Neuronal stem cell (in vitro differentiated cells): ENCODE results near the gene BUD23.

Experiments used
- DNase-seq: peaks from one replicate; pipeline ENCODE4 v3.0.0-alpha.2; 2013; ENCODE audit warnings: low spot score
- H2AFZ ChIP-seq: one replicate; pipeline ENCODE4 v1.6.1; 2013; ENCODE audit warnings: mild to moderate bottlenecking, low read length, inconsistent platforms
- H2AK5ac ChIP-seq: 2 replicates; pipeline ENCODE4 v1.6.1; 2013; ENCODE audit warnings: low read depth, mild to moderate bottlenecking, inconsistent platforms, low read length, moderate library complexity, mixed read lengths
- H2BK120ac ChIP-seq: 2 replicates; pipeline ENCODE4 v1.6.1; 2013; ENCODE audit warnings: low read depth, mild to moderate bottlenecking, inconsistent platforms, low read length, moderate library complexity, mixed read lengths
- H2BK12ac ChIP-seq: one replicate; pipeline ENCODE4 v1.6.1; 2013; ENCODE audit warnings: low read length, inconsistent platforms
- H2BK15ac ChIP-seq: 2 replicates; pipeline ENCODE4 v1.6.1; 2013; ENCODE audit warnings: mild to moderate bottlenecking, low read length, inconsistent platforms, mixed read lengths
- H2BK5ac ChIP-seq: one replicate; pipeline ENCODE4 v1.6.1; 2013; ENCODE audit warnings: inconsistent platforms, mild to moderate bottlenecking, low read length, moderate library complexity
- H3K14ac ChIP-seq: one replicate; pipeline ENCODE4 v1.6.1; 2013; ENCODE audit warnings: low read length, inconsistent platforms
- H3K18ac ChIP-seq: 2 replicates; pipeline ENCODE4 v1.6.1; 2013; ENCODE audit warnings: low read length, inconsistent platforms
- H3K23ac ChIP-seq: 2 replicates; pipeline ENCODE4 v1.6.1; 2013; ENCODE audit warnings: low read depth, mild to moderate bottlenecking, mixed read lengths, low read length, inconsistent platforms; ENCODE audit not compliant: poor library complexity
- H3K27ac ChIP-seq: replicated peaks from 3 replicates; pipeline ENCODE4 v1.5.1; 2013; ENCODE audit warnings: low read length, inconsistent platforms
- H3K27me3 ChIP-seq, 3 experiments: 2 replicates each; pipeline ENCODE4 v1.6.1; 2013; ENCODE audit warnings: low read length in 3 of 3, mild to moderate bottlenecking in 2 of 3, inconsistent platforms in 1 of 3, low read depth in 1 of 3, mixed read lengths in 1 of 3, moderate library complexity in 1 of 3; ENCODE audit not compliant: control insufficient read depth in 3 of 3, insufficient read depth in 3 of 3
- H3K36me3 ChIP-seq, 2 donors: replicated peaks in 1 of 2; 2 replicates each; pipeline ENCODE4 v1.6.1; 2013; ENCODE audit warnings: low read length in 2 of 2; ENCODE audit not compliant: control insufficient read depth in 2 of 2, insufficient read depth in 2 of 2
- H3K4ac ChIP-seq: 2 replicates; pipeline ENCODE4 v1.6.1; 2013; ENCODE audit warnings: inconsistent platforms, mild to moderate bottlenecking, low read length, moderate library complexity
- H3K4me1 ChIP-seq, 2 donors: 1 replicate in 1 of 2; 2 replicates in 1 of 2; pipeline ENCODE4 v1.6.1; 2013; ENCODE audit warnings: low read length in 2 of 2, low read depth in 1 of 2; ENCODE audit not compliant: control insufficient read depth in 2 of 2, insufficient read depth in 1 of 2
- H3K4me2 ChIP-seq: one replicate; pipeline ENCODE4 v1.6.1; 2013; ENCODE audit warnings: mild to moderate bottlenecking, low read length, inconsistent platforms; ENCODE audit not compliant: insufficient read depth, poor library complexity, severe bottlenecking
- H3K4me3 ChIP-seq, 2 donors: 2 replicates each; pipeline ENCODE4 v1.5.1; 2013; ENCODE audit warnings: low read length in 2 of 2, mild to moderate bottlenecking in 2 of 2, inconsistent platforms in 1 of 2, moderate library complexity in 1 of 2
- H3K79me1 ChIP-seq: one replicate; pipeline ENCODE4 v1.6.1; 2013; ENCODE audit warnings: low read depth, mild to moderate bottlenecking, inconsistent platforms, low read length, moderate library complexity
- H3K9ac ChIP-seq: one replicate; pipeline ENCODE4 v1.6.1; 2013; ENCODE audit warnings: mild to moderate bottlenecking, low read depth, low read length, inconsistent platforms; ENCODE audit not compliant: poor library complexity
- H3K9me3 ChIP-seq, 2 donors: replicated peaks in 1 of 2; 2 replicates each; pipeline versions ENCODE3 to v1.6.1; 2013; ENCODE audit warnings: low read length in 2 of 2, mild to moderate bottlenecking in 2 of 2, inconsistent platforms in 1 of 2, low read depth in 1 of 2, mixed read lengths in 1 of 2, moderate library complexity in 1 of 2; ENCODE audit not compliant: control insufficient read depth in 2 of 2, insufficient read depth in 1 of 2
- H4K8ac ChIP-seq: one replicate; pipeline ENCODE4 v1.6.1; 2013; ENCODE audit warnings: low read depth, mild to moderate bottlenecking, inconsistent platforms, low read length, moderate library complexity
- H4K91ac ChIP-seq: one replicate; pipeline ENCODE4 v1.6.1; 2013; ENCODE audit warnings: low read length, low read depth, mild to moderate bottlenecking, inconsistent platforms; ENCODE audit not compliant: poor library complexity
- WGBS, 2 donors: extraction: QIAGEN DNeasy Blood & Tissue Kit; methylation state at CpG; one replicate each; pipeline ENCODE4 v1.1.7; 2013; ENCODE audit warnings: missing lambda C conversion rate in 2 of 2, mixed read lengths in 1 of 2; ENCODE audit not compliant: insufficient read length in 2 of 2, insufficient replicate concordance in 1 of 2; ENCODE audit errors: extremely low coverage in 2 of 2; 5-methylcytosine and 5-hydroxymethylcytosine counted together

Gene BUD23

GRCh38 chr7:73739387-73739767 is 56.0 kb downstream of the BUD23 start:
- Histone ChIP-seq H2BK120ac (no peak overlapping the region), H3K36me3 (peaks cover 21 to 22% of the 10 kb centered on the region in 2 donors), H3K9ac (peak overlapping the region; percentile 94), H3K4me3 (peak overlapping the region; percentile 84 to 88), H3K27ac (peak overlapping the region; percentile 77), H3K4ac (peak overlapping the region; percentile 93), H2BK15ac (peak overlapping the region; percentile 100), H2AK5ac (peak overlapping the region; percentile 43), H4K8ac (peak overlapping the region; percentile 43), H3K14ac (no peak overlapping the region), H3K9me3 (no peaks in the 10 kb centered on the region), H3K79me1 (peaks cover 6% of the 10 kb centered on the region), H3K4me1 (peaks cover 24 to 29% of the 10 kb centered on the region in 2 donors), H3K18ac (peak overlapping the region; percentile 99), H4K91ac (peak overlapping the region; percentile 92), H3K4me2 (peak overlapping the region; percentile 89), H3K27me3 (no peaks in the 10 kb centered on the region), H2BK5ac (peak overlapping the region; percentile 99), H2AFZ (peak overlapping the region; percentile 98), H2BK12ac (peak overlapping the region; percentile 100), H3K23ac (peak overlapping the region; percentile 99)
- no CpG with 5 or more reads among the region's 13 CpGs for WGBS, 2 donors
- DNase-seq, result no peak

- no peak overlapping the region for H3K14ac ChIP-seq
- H2BK5ac ChIP-seq, result no peak overlapping the region
- H3K4me2 ChIP-seq, result no peak overlapping the region
- H3K18ac ChIP-seq, result no peak overlapping the region
- H3K27ac ChIP-seq, result no peak overlapping the region
- peak overlapping the region; percentile 12 for H2BK12ac ChIP-seq
- no peak overlapping the region for H4K8ac ChIP-seq
- H3K4me1 ChIP-seq, result peaks cover 24 to 27% of the 10 kb centered on the region in 2 donors
- peak overlapping the region; percentile 51 for H2AK5ac ChIP-seq
- no peak overlapping the region for H4K91ac ChIP-seq
- no peaks in the 10 kb centered on the region for H3K9me3 ChIP-seq
- H3K79me1 ChIP-seq, result peaks cover 5% of the 10 kb centered on the region
- no peak overlapping the region for H3K4ac ChIP-seq
- peaks cover 21% of the 10 kb centered on the region in 2 donors for H3K36me3 ChIP-seq
- no peak overlapping the region for H2AFZ ChIP-seq
- WGBS, 2 donors, result no CpG with 5 or more reads among the region's 7 CpGs
- no peak overlapping the region for H3K4me3 ChIP-seq
- DNase-seq, result no peak
- no peak overlapping the region for H3K9ac ChIP-seq
- no peak overlapping the region for H2BK120ac ChIP-seq
- H2BK15ac ChIP-seq, result peak overlapping the region; percentile 15
- H3K23ac ChIP-seq, result no peak overlapping the region
- no peaks in the 10 kb centered on the region for H3K27me3 ChIP-seq
Observed at GRCh38 chr7:73740212-73740611, 56.8 kb downstream of the BUD23 start.

- Histone ChIP-seq H2BK12ac (peak overlapping the region; percentile 12), H3K14ac (no peak overlapping the region), H3K9me3 (no peaks in the 10 kb centered on the region), H2BK5ac (no peak overlapping the region), H2BK15ac (no peak overlapping the region), H3K4me3 (no peak overlapping the region), H2BK120ac (no peak overlapping the region), H3K36me3 (peaks cover 16 to 17% of the 10 kb centered on the region in 2 donors), H3K4ac (no peak overlapping the region), H4K91ac (no peak overlapping the region), H3K9ac (no peak overlapping the region), H3K4me2 (no peak overlapping the region), H3K23ac (no peak overlapping the region), H3K79me1 (peaks cover 5% of the 10 kb centered on the region), H2AK5ac (peak overlapping the region; percentile 51), H3K4me1 (peaks cover 24 to 27% of the 10 kb centered on the region in 2 donors), H2AFZ (no peak overlapping the region), H3K27me3 (no peaks in the 10 kb centered on the region), H4K8ac (no peak overlapping the region), H3K27ac (peak overlapping the region; percentile 1), H3K18ac (no peak overlapping the region)
- DNase-seq, result no peak
- no CpG with 5 or more reads among the region's 5 CpGs for WGBS, 2 donors
Observed at GRCh38 chr7:73740771-73741170, 57.4 kb downstream of the BUD23 start.

- no peak for DNase-seq
- Histone ChIP-seq H3K4me2 (no peak overlapping the region), H3K9ac (no peak overlapping the region), H3K27ac (peak overlapping the region; percentile 21), H4K91ac (no peak overlapping the region), H3K9me3 (no peaks in the 10 kb centered on the region), H2BK12ac (no peak overlapping the region), H2AFZ (no peak overlapping the region), H2BK15ac (no peak overlapping the region), H4K8ac (no peak overlapping the region), H3K23ac (no peak overlapping the region), H3K79me1 (peaks cover 5% of the 10 kb centered on the region), H2AK5ac (no peak overlapping the region), H3K4ac (no peak overlapping the region), H3K4me1 (peaks cover 24 to 28% of the 10 kb centered on the region in 2 donors), H3K4me3 (no peak overlapping the region), H3K14ac (no peak overlapping the region), H3K36me3 (peaks cover 10% of the 10 kb centered on the region in 2 donors), H3K27me3 (no peaks in the 10 kb centered on the region), H3K18ac (no peak overlapping the region), H2BK5ac (no peak overlapping the region), H2BK120ac (no peak overlapping the region)
- WGBS, 2 donors, result no CpG with 5 or more reads among the region's 5 CpGs
Observed at GRCh38 chr7:73741600-73741999, 58.2 kb downstream of the BUD23 start.
